Retina (tissue), 1 donor: ENCODE data around the gene FBXO4.

ENCODE experiments used
- DNase-seq: peaks from one replicate; pipeline ENCODE4 v3.0.0-alpha.2; 2016

FBXO4 gene, protein sequence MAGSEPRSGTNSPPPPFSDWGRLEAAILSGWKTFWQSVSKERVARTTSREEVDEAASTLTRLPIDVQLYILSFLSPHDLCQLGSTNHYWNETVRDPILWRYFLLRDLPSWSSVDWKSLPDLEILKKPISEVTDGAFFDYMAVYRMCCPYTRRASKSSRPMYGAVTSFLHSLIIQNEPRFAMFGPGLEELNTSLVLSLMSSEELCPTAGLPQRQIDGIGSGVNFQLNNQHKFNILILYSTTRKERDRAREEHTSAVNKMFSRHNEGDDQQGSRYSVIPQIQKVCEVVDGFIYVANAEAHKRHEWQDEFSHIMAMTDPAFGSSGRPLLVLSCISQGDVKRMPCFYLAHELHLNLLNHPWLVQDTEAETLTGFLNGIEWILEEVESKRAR

DNA sequence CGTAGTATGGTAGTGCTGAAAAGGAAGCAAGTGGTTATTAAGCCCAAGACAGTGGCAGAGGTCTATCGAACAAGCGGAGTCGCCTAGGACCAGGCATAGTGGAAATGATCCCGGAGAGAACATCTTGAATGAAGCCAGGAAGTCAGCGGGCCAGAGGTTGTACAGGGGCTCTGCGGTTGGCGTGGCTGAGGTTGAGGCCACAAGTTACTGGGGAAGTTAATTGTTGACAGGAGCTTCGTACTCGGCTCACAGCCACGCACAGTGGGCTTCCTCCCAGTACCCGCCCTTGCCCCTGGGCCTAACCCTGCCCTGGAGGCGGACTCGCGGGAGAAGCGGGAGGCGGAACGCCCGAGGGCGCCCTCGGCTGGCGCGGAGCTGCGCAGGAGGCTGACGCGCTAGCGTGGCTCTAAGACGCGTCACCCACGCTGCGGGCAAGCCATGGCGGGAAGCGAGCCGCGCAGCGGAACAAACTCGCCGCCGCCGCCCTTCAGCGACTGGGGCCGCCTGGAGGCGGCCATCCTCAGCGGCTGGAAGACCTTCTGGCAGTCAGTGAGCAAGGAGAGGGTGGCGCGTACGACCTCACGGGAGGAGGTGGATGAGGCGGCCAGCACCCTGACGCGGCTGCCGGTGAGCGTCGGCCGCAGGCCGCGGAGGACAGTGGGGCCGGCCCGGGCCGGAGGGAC lies at the start of gene FBXO4:
FBXO4 (plus strand) TSS at position 410 of the 683 bp plus-strand sequence; CDS start at position 439, 29 bp downstream.
- peak; percentile 94 for DNase-seq

DNA sequence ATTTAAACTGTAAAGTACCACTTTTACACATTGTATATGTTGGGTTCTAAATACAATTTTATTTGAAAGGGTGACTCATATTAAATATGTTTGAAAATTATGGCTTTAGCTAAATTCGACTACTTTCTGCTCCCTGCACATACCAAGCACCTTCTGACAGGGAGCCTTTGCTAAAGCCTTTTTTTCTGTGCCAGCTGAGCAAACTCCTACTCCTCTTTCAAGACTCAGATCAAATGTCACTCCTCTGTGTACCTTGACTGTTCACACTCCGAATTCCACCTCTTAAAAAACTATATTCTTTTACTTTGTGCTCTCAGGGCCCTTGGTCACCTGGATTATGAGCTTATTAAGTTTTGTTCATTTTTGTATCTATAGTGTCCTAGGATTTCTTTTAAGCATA lies 48.4 kb upstream of the FBXO4 start:
- no peak for DNase-seq

DNA sequence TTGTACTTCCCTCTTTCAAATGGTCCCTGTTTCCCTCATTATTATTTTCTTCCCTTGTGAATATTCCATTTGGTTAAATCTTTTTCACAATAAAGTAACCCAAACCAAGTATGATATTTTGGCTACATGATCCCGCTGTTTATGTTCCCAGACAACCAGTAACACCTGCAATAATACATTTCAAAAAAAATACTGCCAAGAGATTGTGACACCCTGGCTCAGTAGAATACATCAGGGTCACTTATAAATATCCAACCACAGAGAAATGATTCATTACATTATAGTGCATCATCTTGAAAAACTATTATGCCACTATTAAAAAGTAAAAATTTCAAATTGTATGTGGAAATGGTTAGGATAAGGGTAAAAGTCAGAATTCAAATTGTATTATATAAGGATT lies 47.7 kb upstream of the FBXO4 start:
- no peak for DNase-seq

DNA sequence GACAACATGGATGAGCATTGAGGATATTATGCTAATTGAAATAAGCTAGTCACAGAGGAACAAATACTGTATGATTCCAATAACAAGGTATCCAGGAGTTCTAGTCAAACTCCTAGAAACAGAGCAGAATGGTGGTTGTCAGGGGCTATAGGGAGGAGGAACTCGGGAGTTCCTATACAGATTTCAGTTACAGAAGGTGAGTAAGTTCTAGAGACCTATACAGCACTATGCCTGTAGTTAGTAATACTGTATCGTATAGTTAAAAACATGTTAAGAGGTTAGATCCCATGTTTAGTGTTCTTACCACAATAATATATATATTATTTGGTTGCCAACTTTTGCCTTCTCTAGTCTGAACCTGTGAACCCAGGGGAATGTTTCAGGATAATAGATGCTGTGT lies 46.9 kb upstream of the FBXO4 start:
- DNase-seq: no peak

DNA sequence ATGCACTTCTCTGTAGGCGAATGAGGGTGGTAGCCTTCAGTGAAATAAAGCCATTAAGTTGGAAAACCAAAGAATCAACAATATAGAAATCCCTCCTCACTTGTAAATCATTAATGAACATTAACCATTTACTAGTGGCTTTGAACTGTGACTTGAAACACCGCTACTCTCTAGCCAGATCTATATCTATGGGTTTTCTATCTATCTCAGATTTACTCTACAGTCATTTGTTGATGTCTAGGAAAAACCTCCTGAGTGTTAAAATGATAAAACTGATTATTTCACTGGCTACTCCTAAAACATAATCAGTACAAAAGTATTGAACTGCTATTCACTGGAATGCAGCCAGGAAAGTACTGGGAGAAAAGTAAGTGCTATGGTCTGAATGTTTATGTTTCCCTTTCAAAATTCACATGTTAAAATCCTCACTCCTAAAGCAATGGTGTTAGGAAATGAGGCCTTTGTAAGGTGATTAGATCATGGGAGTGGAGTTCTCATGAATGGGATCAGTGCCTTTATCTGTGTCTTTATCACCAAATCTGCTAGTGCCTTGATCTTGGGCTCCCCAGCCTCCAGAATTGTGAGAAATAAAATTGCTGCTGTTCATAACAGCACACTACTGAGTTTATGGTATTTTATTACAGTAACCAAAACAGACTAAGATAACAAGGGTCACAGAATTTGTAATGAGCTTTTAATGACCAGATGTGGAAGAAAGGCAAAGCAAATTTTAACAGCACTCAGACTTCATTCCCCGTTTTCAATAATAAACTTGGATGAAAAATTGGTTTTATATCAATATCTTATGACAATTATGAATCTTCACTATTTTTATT lies 46.2 kb upstream of the FBXO4 start:
- no peak for DNase-seq

DNA sequence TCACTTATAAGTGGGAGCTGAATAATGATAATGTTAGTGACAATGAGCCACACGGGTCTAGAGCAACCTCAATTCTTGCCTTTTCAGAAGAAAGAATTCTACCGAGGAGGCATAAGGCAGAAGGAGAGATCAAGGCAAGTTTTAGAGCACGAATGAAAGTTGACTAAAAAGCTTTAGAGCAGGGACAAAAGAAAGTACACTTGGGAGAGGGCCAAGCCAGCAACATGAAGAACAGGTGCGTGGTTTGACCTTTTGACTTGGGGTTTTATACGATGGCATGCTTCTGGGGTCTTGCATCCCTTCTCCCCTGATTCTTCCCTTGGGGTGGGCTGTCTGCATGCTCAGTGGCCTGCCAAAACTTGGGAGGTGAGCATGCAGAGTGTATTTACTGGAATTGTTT lies 42.3 kb upstream of the FBXO4 start:
- DNase-seq: no peak

DNA sequence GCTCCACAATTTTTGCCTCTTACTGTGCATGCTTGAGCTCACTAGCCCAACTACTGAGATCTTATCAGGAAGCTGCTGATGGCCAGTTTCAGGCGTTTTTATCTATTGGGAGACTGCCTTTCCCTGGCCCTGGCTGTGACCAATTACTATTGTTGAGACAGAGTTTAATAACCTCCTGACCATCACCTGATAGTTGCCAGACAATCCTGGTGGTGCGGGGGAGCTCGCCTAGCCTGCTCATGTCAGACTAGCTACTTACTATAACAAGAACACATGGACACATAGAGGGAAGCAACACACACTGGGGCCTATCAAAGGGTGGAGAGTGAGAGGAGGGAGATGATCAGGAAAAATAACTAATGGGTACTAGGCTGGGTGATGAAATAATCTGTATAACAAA lies 41.8 kb upstream of the FBXO4 start:
- DNase-seq: no peak

DNA sequence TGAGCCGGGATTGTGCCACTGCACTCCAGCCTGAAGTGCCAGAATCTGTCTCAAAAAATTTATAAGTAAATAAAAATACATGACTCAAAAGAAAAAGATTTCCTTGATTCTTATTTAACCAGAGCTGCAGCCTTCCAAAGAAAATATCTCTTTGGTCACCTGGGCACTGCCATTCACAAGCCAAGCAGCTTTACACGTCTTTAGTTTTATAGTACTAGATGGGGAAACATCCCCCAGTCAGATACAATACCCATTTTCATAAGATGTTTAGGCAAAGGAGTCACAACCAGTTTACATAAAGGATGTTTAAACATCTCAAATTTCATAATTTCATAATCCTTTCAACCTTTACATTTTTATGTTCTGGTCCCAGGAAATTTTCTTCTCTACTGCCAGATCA lies 41.1 kb upstream of the FBXO4 start:
- DNase-seq: no peak

DNA sequence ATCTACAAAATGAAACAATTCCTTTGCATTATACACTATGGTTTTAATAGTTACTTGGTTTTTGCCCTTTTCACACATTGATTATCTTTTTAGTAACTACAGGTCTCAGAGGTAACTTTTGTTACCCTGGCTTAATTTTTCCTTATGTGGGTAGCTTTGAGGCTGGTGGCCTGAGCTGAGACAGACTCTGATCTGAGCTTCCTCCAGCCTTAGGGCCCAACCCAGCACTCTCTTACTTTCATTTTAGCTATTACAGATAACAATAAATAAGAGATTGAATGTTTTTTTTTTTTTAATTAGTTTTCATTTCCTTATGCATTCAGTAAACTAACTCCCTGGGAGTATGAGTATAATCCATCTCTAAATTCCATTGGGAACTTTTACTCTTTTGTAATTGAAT lies 39.8 kb upstream of the FBXO4 start:
- DNase-seq: no peak

DNA sequence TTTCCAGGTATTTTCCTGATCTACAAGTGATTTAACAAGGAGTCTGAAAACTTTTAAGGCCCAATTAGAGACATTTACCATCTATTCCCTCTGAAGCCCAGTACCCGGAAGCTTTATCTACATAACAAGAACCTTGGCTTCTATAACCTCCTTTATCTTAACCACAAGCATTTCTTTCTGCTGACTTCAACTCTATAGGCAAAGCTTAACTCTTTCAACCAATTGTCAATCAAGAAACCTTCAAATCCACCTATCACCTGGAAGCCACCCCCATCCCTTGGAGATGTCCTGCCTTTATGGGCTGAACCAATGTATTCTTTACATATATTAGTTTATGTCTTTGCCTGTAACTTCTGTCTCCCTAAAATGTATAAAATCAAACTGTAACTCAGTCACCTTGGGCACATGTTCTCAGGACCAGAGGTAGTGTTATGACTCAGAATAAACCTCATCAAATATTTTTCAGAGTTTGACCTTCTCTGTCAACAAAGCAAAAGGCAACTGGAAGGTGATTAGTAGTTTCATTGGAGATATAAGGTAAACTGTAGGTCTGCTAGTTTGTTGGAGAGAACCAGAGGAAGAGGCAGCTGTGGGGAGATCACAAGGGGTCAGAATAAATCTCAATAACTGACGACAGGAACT lies 33.9 kb upstream of the FBXO4 start:
- no peak for DNase-seq

DNA sequence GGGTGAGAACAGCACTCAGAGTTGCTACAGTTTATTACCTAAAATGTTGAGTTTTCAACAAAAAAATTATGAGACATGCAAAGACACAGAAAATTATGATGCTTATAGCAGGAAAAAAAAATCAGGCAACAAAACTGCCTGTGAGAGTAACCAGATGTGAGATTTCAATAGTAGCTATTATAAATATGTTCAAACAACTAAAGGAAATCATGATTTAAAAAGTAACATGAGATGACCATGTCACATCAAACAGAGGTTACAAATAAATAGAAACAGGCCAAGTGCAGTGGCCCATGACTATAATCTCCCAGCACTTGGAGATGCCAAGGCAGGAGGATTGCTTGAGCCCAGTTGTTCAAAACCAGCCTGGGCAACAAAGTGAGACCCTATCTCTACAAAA lies 33.0 kb upstream of the FBXO4 start:
- DNase-seq: no peak

DNA sequence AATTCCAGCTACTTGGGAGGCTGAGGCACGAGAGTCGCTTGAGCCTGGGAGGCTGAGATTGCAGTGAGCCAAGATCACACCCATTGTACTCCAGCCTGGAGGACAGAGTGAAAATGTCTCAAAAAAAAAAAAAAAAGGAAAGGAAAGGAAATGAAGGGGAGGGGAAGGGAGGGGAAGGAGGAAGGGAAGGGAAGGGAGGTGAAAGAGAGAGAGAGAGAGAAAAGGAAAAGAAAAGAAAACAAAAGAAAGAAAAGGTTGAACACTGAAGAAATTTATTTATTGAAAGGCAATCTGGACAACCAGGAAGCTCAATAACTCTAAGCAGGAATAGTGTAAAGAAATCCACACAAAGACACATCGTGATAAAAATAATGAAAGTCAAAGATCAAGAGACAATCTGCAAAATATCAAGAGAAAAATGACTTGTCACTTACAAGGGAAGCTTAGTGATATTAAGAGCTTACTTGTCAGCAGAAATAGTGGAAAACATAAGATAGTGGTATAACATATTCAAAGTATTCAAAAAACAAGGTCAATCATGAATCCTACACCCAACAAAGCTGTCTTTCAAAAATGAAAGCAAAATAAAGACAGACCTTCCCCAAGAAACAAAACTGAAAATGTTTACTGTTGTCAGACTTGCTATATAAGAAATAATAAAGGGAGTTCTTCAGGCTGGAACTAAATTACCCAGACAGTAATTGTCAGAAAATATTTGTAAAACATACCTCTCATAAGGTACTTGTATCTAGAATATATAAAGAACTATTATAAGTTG lies 31.8 kb upstream of the FBXO4 start:
- DNase-seq: no peak

DNA sequence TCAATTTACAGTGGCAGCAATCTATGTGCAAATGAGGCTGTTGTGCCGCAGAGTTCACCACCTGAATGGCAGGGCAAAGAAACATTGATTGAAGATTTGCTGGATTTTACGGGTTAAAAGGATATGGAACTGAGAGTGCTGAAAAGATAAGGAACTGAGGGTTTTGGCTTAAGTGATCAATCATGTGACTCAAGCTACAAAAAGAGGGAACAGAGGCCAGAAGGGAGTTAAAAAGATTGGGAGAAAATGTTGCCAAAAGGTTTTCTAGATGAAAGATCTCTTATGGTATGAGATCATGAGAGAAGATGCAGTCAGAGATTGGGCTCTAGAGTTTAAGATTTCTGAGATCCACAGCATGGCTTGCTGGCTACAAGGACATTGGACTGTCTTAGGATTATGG lies 28.9 kb upstream of the FBXO4 start:
- DNase-seq: no peak

DNA sequence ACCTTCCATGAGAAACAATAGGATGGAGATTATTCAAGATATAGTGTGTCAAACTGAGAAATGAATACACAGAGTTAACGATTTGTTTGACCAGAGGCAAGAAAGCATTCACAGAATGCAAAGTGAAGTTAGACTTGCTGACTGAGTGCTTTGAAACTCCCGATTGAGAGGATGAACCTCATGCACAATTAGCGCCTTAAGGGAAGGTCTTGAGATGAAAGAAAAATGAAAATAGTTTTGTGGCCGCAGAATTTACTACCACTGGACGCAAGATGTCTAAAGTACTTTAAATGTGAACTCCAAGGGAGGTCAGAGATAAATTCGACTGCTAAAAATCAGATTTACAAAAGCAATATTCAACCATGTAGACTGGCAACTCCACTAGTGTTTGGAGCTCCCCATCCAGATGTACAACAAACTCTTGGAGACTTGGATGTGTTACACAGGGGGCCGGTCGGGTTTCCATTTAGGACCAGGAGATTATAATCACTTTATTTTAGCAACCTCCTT lies 21.6 kb upstream of the FBXO4 start:
- no peak for DNase-seq

DNA sequence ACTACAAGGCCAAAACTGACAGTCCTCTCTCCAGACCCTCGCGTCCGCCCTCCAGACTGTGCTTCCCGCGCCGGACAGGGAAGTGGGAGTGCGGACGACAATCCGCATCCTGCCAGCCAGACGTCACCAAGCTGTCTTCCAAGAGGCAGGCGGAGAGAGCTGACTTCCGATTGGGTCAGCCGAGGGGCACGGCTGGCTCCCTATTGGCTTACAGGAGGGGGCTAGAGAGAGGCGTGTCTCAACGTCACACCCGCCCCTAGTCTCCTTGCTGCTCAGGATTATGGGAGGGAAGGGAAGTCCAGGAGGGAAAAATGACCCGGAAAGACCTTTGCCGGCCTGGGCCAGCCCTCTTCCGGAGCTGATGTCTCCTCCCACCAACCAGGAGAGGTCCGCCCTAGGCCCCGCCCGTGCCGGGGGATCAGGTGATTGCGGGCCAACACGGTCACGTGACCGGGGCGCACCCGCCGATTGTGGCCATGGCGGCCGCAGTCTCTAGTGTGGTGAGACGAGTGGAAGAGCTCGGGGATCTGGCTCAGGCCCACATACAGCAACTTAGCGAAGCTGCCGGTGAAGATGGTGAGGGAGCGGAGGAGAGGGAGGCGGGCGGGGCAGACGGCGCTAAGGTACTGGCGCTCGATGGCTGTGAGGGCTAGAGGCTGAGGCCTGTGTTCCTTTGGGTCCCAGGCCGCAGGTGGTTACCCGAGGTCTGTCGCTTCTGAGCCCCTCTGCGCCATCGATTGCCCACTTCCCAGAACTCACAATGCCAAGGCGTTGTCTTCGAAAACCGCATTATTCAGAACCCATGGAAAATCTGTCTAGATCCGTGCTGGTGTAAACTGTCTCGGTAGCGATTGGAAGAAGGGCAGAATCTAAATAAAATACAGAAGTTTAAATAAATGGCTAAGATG lies 20.9 kb upstream of the FBXO4 start, which contains the start of gene RIMOC1:
RIMOC1 (plus strand) TSS at position 453 of the 908 bp plus-strand sequence; CDS start at position 477, 24 bp downstream.
- DNase-seq: peak; percentile 98

DNA sequence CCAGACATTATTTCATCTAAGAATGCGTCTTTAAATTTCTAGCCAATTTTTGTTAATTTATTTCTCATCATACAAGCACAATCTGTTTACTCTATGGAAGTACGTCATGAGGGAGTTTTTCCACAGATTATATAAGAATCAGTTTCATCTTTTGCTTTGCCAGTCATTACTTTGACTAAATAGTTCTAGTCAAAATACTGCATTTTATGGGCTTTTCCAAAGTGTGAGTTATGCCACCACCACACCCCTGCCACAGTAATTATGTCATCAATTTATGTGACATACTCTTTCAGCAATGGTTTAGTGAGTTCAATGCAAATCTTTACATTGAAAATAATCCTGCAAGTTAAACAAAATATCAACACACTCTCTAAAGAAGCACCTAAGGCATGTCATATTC lies 18.9 kb upstream of the FBXO4 start:
- no peak for DNase-seq

DNA sequence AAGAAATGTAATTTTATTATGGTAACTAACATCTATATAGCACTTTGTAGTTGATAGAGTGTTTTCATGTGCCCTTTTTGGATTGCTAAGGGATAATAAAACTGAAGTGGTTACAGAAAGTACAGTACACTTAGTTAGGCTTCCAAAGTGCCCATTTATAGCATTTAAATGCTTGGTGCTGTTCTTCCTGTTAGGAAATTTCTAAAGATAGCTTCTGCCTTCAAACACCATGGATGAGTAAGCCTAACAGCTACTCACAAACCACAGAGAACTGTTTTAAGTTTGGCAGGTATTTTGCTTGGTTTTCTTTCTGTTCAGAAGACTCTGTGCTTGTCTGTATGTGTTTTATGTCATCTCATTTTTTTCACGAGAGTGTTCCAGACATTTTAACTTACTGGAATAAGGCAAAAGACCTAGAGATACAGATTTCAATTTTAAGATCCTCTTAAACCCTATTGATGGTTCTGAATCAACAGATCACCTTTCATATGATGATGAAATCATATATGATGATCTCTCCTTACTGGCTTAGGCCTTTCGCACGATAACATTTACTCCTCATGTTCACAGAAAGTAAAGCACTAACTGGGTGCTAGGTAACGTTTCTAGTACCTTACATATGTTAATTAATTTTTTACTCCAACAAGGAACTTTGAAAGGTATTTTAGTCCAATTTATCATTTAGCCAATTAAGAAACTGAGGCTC lies 16.6 kb upstream of the FBXO4 start:
- no peak for DNase-seq

DNA sequence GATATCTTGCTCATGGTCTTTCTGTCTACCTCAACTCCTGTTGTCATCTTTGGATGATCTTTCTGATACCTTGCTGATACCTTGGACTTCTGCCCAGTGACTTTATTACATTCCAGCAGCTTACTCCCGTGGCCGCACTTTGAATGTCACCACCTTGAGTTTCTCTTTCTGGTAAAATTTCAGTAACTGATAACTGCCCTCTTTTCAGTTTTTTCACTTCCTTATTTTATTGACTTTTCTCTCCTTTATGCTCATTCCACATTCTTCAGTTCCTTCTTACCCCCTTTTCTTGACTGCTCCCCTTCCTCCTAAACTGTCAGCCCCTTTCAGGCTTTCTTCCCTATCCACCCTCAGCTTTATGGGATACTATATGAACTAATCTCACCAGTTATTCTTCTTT lies 7.0 kb upstream of the FBXO4 start:
- no peak for DNase-seq

DNA sequence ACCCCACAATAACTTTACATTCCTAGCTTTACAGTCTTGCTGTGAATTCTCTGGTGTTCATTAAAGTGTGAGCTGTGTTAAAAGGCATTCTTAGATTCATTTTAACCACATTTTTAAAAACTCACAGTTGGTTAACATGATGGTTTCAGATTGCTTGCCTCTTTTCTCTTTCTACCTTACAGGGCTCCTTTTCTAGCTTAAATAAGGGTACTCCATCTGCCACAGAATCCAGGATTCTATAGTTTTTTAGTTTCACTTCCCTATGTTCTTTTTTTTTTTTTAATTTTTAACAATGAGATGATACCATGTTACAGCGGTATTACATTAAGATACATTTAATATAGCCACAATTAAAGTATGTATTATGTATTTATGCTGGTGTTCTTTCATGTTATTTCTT lies 3.9 kb upstream of the FBXO4 start:
- DNase-seq: no peak

DNA sequence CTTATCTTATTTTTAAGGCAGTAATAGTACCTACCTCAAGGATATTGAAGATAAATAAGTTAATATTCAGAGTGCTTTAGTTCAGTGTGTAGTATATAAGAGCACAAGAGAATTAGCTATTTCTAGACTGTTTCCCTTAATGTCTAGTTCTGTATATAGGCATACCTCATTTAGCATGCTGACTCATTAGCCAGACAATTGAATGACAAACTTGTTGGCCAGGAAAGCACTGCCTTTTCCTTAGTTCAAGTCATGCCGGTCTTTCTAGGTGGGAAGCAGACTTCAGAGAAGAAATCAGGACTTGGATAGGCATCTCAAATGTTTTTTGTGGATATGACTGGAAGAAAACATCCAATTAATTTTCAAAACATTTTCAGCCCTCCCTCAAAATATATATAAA lies 3.2 kb upstream of the FBXO4 start:
- no peak for DNase-seq
